Smooth muscle cell (in vitro differentiated cells): ENCODE data around the gene MTA3. TPM values are rescaled to one million over a fixed set of nuclear protein-coding genes. Genes with fewer than 3 reads are reported as not detected.

Experiments
- DNase-seq: peaks from one replicate; lab custom pipeline; 2025; ENCODE audit not compliant: unreplicated experiment; lab: John Stamatoyannopoulos, UW
- H2AFZ ChIP-seq: fragments of 200-600 bp; sonication (generic); 2 replicates; pipeline ENCODE4 v1.6.0; 2016; ENCODE audit warnings: antibody characterized with exemption, low read depth, mild to moderate bottlenecking
- H3F3A ChIP-seq: fragments of 200-600 bp; sonication (generic); 2 replicates; pipeline ENCODE4 v1.6.0; 2017; ENCODE audit warnings: antibody characterized with exemption, low read depth
- H3K27ac ChIP-seq: fragments of 200-600 bp; sonication (generic); 2 replicates; pipeline ENCODE4 v1.5.1; 2016; ENCODE audit warnings: low read depth, mild to moderate bottlenecking
- H3K27me3 ChIP-seq: fragments of 200-600 bp; sonication (generic); 2 replicates; pipeline ENCODE4 v1.6.1; 2016; ENCODE audit warnings: low read depth, mild to moderate bottlenecking
- H3K36me3 ChIP-seq: fragments of 200-600 bp; sonication (generic); 2 replicates; pipeline ENCODE4 v1.5.1; 2016; ENCODE audit warnings: low read depth
- H3K4me1 ChIP-seq: fragments of 200-600 bp; sonication (generic); 2 replicates; pipeline ENCODE4 v1.5.1; 2016; ENCODE audit warnings: low read depth
- H3K4me2 ChIP-seq: fragments of 200-600 bp; sonication (generic); 2 replicates; pipeline ENCODE4 v1.6.0; 2016; ENCODE audit warnings: mild to moderate bottlenecking
- H3K4me3 ChIP-seq: fragments of 200-600 bp; sonication (generic); 2 replicates; pipeline ENCODE4 v1.5.1; 2016; ENCODE audit warnings: mild to moderate bottlenecking
- H3K79me2 ChIP-seq: fragments of 200-600 bp; sonication (generic); 2 replicates; pipeline ENCODE4 v1.6.0; 2016; ENCODE audit warnings: low read depth, mild to moderate bottlenecking
- H3K9ac ChIP-seq: fragments of 200-600 bp; sonication (generic); 2 replicates; pipeline ENCODE4 v1.6.0; 2016; ENCODE audit warnings: low read depth
- H3K9me3 ChIP-seq: fragments of 200-600 bp; sonication (generic); replicated peaks from 2 replicates; pipeline ENCODE4 v1.5.1; 2016; ENCODE audit warnings: low read depth
- H4K20me1 ChIP-seq: fragments of 200-600 bp; sonication (generic); 2 replicates; pipeline ENCODE4 v1.6.0; 2016; ENCODE audit warnings: low read depth
- CTCF ChIP-seq: fragments of 200-600 bp; sonication (generic); IDR thresholded peaks from 2 replicates; pipeline ENCODE4 v1.5.1; 2017; ENCODE audit warnings: borderline replicate concordance, mild to moderate bottlenecking, antibody characterized with exemption; ENCODE audit not compliant: insufficient read depth, poor library complexity, severe bottlenecking
- WGBS: methylation state at CpG from one replicate; pipeline ENCODE4 v1.1.7; 2016; ENCODE audit warnings: low lambda C conversion rate; 5-methylcytosine and 5-hydroxymethylcytosine counted together
- polyA plus RNA-seq: library from polyadenylated mRNA; unstranded; fragments of >200 nt; fragmentation: Nextera tagmentation; extraction: Ambion mirVana; gene quantifications from 2 replicates; pipeline ENCODE4 v1.2.1, GENCODE V29; 2016
- total RNA-seq: library from RNA; depleted of rRNA; stranded (reverse); fragments of >200 nt; gene quantifications from 2 replicates; pipeline ENCODE4 v1.2.3, GENCODE V29; 2014

The MTA3 gene
- total and polyA plus RNA-seq, 2 experiments from 2014 or later = 27.5 to 29.8 TPM

DNA sequence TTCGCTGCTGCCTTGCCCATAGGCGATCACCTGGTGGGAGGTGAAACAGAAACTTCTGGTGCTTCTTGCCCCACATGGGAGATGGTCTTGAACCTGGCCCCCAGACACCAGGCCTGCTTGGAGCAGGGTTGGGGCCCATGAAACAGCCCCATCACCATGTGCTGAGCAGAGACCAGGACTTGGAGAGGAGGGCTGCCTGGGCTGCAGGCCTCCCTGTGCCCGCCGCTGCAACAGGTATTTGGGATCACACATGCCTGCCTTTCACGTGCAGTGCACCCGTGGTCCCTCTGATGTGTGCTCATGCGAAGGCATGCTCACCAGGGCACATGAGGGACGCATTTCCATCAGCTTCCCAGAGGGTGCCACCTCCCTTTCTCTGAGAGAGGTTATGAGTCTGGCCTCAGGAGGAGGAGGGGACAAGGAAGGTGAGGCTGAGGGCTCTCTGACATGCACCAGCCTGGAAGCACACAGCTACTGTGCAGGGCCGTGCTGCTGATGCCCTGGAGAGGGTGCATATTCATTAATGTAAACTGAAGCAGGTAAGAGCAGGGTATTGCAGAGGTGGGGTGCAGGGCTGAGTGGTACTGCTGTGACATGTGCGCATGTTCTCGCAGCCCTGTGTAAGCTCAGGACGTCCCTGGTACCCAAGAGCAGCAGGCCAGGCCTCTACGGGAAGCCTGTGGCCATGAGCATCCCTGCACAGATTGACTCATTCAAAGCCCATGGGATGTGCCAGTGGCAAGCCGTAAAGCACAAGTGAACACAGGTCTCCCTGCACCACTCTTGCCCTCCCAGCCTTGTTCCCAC lies 199.7 kb downstream of the MTA3 start:
- Histone ChIP-seq H3K9ac (no peak overlapping the region), H3K36me3 (no peaks in the 10 kb centered on the region), H3K9me3 (no peaks in the 10 kb centered on the region), H3K79me2 (no peaks in the 10 kb centered on the region), H3K4me3 (no peak overlapping the region), H3K4me1 (no peaks in the 10 kb centered on the region), H3K27me3 (no peaks in the 10 kb centered on the region), H3K4me2 (no peak overlapping the region), H4K20me1 (no peaks in the 10 kb centered on the region), H2AFZ (no peak overlapping the region), H3K27ac (no peak overlapping the region), H3F3A (no peaks in the 10 kb centered on the region)
- no peak for TF ChIP-seq CTCF
- DNase-seq = no peak
- 93% methylated on average over 14 of the region's 14 CpGs for WGBS

DNA sequence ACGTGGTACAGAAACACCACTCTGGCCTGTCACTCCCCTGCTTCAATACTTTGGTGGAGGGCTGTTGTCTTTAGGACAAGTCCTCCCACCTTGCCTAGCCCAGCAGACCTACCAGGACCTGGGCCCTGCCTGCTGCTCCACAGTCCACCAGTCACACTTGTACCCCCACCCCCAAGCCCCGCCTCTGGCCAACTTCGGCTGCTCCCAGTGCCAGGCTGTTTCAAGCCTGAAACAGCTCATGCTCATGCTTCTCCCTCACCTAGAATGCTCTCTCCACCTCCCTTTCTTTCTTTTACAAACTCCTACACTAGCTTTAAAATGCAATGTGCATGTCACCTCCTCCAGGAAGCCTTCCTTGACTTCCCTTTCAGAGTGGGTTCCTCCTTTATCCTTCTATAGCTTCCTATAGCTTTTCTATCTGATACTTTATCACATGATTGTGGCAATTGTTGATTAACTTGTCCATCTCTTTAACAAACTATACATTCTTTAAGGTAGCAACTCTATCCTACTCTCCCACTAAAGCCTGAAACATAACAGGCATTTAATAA lies 200.3 kb downstream of the MTA3 start:
- Histone ChIP-seq H3K27me3 (no peaks in the 10 kb centered on the region), H3K27ac (no peak overlapping the region), H3F3A (no peaks in the 10 kb centered on the region), H3K4me3 (no peak overlapping the region), H4K20me1 (no peaks in the 10 kb centered on the region), H3K79me2 (no peaks in the 10 kb centered on the region), H3K36me3 (no peaks in the 10 kb centered on the region), H3K4me1 (no peaks in the 10 kb centered on the region), H3K9ac (no peak overlapping the region), H3K4me2 (no peak overlapping the region), H2AFZ (no peak overlapping the region), H3K9me3 (no peaks in the 10 kb centered on the region)
- no peak for TF ChIP-seq CTCF
- 76% methylated on average over 3 of the region's 3 CpGs for WGBS
- DNase-seq = no peak

- H4K20me1 ChIP-seq = no peaks in the 10 kb centered on the region
- H3K9me3 ChIP-seq = no peaks in the 10 kb centered on the region
- no peaks in the 10 kb centered on the region for H3K36me3 ChIP-seq
- H3K4me1 ChIP-seq = no peaks in the 10 kb centered on the region
- H3K4me2 ChIP-seq = no peak overlapping the region
- H3K4me3 ChIP-seq = no peak overlapping the region
- WGBS = 99% methylated on average over 9 of the region's 10 CpGs
- H3K79me2 ChIP-seq = no peaks in the 10 kb centered on the region
- H3K9ac ChIP-seq = no peak overlapping the region
- H3K27me3 ChIP-seq = no peaks in the 10 kb centered on the region
- H2AFZ ChIP-seq = no peak overlapping the region
- TF ChIP-seq CTCF = no peak
- no peak overlapping the region for H3K27ac ChIP-seq
- no peak for DNase-seq
- H3F3A ChIP-seq = no peaks in the 10 kb centered on the region
Observed at GRCh38 chr2:42769583-42770287, 201.3 kb downstream of the MTA3 start.
